Fibroblast of gingiva (primary cell): ENCODE results near the gene MRPL33.
A peak's percentile ranks its signal among the peaks of the same experiment; 100 is the strongest.
"Not testable (repeated sequence)": the region's sequence is repeated elsewhere in the genome, so short reads cannot be mapped to it uniquely, and the experiment has no call there.

ENCODE experiments used
- DNase-seq: peaks from one replicate; pipeline ENCODE4 v3.0.0-alpha.2; 2011; ENCODE audit warnings: low read depth

The MRPL33 gene

DNA sequence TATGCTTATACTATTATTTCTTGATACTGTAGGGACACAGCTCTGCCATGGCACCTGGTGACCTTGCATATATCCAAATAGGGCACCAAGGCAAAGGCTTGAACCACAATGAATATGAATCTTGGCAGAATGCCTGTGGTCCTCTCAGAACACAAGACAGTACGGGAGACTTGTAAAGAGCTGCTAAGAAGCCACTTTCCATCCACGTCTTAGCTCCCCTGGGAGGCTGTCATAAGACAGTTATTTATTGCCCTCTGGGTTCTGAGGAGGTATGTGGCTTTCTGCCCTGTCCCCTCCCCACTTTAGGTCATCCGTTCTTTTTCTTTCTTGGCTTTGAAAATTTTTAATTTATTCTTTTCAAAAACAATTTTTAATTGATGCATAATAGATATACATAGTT is 29.8 kb upstream of the MRPL33 start:
- no peak for DNase-seq

DNA sequence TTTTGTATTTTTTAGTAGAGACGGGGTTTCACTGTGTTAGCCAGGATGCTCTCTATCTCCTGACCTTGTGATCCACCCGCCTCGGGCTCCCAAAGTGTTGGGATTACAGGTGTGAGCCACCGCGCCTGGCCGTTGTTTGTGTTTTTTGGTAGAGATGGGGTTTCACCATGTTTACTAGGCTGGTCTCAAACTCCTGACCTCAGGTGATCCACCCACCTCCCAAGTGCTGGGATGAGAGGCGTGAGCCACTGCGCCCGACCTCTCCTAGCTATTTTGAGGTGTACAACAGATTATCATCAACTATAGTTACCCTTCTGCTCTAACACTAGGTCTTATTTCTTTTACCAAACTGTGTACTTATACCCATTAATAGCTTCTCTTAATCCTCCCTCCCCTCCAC is 28.9 kb upstream of the MRPL33 start:
- DNase-seq: no peak

DNA sequence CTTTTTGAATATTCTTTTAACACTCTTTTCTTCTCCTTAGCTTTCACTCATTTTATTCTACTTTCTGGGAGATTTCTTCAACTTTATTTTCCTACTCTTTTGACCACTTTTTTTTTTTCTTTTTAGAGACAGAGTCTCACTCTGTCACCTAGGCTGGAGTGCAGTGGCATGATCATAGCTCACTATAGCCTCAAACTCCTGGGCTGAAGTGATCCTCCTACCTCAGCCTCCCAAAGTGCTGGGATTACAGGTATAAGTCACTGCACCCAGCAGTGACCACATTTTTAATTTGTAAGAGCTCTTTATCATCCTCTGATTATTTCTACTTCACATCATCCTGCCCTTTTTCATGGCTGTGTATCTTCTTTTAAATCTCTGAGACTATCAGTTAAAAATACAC is 26.0 kb upstream of the MRPL33 start:
- DNase-seq: not testable (repeated sequence)

DNA sequence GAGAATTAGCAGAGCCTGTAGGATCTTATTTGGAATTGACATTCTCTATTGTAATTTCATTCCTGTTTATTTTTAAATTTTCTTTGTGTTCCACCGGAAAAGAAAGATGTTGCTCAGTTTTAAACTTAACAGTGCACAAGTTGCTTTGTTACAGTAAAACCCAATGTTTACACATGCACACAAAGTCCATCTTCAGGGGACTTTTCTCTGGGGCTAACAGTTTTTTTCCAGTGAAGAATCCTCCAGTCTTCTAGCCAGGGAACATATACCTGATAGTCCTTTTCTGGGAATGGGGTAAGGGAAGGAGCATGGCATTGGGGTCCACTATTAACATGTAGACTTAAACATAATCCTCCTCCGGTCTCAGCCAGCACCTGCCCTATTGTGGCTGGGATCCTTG is 25.2 kb upstream of the MRPL33 start:
- no peak for DNase-seq

DNA sequence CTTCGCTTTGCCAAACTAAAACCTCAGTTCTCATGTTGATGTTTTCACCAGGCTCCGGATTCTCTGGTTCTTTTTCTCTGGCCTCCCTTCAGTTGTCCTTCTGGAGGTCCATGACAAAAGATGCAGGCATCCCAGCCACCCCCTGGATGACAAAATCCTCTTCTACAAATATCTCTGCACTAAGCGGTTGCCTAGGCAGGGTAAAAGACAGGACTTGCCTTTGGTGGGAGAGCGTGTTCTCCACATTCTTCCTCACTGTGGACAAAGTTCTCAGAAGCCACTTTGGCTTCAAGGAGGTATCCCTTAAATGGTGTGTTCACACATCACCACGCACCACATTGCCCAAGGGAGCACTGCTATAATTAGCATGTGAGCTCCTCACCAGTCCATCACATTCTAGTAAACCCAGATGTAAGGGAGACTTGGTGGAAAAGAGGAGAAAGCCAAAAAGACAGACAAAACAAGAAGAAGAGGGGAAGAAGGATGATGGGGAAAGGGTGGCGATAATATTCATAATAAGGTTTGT is 23.6 kb upstream of the MRPL33 start:
- no peak for DNase-seq

DNA sequence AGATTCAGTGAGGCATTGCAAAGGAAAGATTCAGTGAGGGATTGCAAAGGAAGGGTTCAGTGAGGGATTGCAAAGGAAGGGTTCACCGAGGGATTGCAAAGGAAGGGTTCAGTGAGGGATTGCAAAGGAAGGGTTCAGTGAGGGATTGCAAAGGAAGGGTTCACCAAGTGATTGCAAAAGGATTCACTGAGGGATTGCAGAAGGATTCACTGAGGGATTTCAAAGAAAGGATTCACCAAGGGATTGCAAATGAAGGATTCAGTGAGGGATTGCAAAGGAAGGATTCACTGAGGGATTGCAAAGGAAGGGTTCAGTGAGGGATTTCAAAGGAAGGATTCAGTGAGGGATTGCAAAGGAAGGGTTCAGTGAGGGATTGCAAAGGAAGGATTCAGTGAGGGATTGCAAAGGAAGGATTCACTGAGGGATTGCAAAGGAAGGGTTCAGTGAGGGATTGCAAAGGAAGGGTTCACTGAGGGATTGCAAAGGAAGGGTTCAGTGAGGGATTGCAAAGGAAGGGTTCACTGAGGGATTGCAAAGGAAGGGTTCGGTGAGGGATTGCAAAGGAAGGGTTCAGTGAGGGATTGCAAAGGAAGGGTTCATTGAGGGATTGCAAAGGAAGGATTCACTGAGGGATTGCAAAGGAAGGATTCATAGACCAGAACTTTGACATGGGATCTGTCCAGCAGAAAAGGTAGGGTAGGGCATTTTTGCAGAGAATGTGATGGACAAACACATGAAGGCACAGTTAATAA is 22.5 kb upstream of the MRPL33 start:
- not testable (repeated sequence) for DNase-seq

DNA sequence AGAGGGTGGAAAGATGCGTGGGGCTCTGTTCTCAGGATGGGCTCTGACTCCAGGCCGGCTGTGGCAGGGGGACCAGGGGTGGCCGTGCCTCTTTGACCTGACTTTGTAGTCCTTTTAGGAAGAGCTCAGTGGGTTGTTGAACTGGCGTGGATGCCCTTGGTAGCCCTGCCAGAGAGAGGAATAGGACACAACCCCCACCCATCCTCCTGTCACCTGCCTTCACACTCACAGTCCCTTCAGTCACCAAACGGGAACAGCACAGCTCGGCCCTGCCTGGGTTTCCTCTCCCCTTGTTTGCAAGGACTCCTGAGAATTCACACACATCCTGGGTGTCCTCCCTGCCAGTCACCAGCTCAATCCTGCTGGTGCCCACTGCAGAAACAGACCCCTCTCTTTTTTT is 20.1 kb upstream of the MRPL33 start:
- DNase-seq: no peak

DNA sequence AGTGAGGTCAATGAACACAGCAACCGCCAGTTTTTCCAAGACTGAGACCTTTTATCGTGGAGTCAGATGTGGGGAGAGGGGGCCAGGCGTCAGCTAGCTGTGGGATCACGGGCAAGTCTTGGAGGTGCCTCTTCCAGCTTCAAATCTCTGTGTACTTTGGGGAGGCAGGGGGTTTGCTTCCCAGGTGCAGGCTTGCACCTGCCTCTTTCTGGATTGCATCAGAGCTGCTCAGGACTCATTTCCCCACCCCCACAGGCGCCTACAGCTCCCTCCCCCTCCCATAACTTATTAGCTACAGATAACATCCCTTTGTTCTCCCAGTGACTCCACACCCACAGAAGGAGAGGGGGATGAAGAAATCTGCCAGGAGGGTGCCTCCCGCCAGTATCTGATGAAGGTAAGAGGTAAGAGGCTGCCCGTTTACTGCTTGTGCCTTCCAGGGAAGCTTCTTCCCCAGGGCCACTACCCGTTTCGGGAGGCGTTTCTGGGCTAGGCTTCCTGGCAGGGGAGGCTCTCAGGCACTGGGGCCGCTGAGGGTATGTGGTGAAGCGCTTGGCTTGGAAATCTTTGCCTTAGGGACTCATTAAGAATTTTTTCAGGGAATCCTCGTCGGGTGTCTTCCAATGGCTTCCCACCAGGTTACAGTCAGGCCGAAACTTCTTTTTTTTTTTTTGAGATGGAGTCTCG is 18.8 kb upstream of the MRPL33 start:
- DNase-seq: no peak

DNA sequence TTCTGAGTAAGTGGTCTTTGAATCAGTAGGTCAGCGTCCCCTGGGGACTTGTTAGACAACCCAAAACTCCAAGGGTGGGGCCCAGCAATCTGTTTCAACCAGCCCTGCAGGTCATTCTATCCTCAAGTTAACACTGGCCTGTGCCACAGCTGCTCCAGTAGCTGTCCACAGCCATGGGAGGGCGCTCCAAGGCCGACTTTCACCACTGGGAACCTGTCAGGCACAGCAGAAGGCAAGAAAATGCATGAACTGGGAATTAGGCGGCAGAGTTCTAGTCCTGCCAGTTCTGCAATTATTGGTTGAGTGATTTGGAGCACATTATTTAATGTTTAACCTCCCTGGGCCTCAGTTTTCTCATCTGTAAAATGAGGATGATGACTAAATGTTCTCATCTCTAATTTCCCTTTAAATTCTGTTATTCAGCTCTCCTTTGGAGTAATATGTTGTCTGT is 17.4 kb upstream of the MRPL33 start:
- DNase-seq: peak; percentile 66

DNA sequence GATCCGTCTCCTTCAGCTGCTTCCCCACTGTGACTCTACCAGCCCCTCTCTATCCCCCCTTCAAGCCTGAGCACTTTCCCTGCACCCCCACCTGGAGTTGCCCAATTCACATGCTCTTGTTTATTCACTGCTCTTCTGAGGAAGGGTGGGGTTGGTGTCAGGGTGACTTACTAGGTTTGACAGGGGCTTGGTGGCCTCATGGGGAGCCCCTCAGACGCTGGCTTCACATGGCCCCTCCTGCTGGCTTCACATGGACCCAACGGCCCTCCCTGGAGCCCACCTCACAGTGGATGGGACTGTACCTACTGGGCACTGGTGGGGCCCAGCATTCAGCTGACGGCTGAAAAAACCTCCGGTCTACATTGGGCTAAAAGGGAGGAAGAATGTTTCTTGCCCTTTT is 16.7 kb upstream of the MRPL33 start:
- DNase-seq: no peak

DNA sequence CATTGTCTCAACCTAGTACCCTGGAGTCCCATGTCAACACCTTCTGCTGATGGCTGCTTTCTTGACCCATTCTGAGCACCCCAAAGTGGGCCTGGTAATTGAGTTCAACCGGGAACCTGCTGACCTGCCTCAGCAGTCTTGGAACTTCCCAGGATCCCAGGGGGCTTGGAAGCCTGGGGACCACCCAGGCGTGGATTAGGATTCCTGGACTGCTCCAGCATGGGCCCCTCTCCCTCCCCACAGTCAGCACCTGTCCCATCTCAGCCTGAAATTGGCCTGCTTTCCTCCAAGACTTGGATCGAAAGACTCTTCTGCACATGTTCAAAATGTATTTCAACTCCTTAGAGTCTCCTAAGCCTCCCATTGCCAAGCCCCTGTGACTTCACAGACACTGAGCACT is 15.4 kb upstream of the MRPL33 start:
- DNase-seq: no peak

DNA sequence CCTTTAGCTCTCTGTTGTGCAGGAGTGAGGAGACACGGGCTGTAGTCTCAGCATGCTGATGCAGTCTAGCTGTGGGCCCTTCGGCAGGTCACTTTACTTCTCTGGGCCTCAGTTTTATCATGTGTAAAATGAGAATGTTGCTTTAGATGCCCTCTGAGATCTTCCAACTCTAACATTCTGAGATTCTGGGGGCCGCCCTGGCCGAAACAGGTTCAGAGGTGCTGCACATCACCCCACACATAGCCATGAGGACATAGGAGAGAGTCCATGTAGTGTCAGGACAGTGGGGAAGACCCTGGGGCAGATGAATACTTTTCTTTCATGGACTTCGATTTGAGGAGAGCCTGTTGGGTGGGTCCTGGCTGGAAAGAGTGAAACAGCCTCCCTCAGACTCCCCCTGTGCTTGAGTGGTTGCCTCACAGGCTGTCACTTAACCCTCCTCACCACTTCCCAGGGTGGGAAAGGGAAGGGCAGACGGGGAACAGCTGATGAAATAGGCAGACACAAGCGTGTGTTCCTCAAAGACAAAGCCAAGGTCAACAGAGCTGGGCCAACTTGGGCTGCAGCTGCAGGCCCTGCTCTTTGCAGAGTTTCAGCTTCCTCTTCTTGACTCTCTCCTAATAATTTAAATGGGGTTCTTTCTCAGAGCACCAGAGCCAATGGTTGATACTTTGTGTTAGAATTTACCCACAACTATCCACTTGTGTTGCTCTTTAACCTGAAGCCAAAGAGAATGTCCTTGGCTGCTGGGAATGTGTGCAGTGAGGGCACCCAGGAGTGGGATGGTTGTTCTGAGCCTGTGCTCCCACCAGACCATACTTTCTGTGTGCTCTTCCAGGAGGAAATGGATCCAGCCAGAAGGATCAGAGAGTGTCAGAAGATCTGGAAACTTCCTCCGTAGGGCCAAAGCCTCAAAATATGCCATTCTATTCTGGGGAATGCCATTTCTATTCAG is 14.7 kb upstream of the MRPL33 start:
- peak; percentile 34 for DNase-seq

DNA sequence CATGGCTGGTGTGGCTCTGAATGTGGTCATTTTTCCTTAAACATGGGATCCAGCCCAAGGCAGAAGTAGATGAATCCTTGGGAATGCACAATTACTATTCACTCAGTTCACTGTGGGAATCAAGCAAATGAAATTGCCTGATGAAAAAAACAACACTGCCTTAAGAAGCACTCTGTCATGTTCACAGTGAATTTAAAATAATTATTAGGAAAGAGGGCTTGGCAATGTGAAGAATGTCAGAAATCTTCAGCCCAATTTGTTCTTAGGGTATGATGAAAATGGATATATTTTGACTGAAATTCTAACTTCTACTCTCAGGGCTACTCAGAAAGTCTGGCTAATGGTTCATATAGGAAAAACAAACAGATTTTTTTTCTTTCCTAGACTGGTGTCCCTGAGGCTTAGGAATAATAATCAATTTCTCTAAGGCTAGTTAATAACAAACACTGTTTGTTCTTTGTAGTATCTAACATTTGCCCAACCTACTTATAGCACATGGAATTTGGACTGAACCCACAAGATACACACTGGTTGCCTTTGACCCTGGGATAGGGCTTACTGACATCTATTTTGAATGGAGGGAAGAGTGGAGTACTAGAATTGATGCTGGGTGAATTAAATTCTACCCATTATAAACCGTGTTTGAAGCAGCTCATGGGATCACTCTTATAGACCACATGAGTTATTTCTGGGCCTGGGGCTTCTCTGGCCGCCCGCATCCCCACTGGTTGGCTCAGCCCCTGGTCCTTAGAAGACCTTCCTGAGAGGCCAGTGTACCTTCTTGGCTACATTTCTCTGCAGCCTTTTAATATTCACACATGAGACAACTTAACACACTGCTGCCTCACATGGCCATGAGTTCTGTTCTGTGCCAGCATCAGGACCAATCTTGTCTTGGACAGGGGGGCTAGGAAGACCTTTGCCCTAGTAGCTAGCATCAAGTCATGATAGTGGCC is 8.3 kb upstream of the MRPL33 start:
- peak; percentile 67 for DNase-seq

DNA sequence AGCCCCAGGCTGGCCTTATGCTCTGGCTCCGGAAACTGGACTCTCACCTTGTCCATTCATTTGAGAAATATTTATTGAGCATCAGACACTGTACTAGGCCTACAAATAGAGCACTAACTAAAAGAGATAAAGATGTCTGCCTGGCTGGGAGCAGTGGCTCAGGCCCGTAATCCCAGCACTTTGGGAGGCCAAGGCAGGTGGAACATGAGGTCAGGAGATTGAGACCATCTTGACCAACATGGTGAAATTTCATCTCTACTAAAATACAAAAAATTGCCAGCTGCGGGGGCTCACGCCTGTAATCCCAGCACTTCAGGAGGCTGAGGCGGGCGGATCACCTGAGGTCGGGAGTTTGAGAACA is 7.6 kb upstream of the MRPL33 start:
- DNase-seq: no peak

DNA sequence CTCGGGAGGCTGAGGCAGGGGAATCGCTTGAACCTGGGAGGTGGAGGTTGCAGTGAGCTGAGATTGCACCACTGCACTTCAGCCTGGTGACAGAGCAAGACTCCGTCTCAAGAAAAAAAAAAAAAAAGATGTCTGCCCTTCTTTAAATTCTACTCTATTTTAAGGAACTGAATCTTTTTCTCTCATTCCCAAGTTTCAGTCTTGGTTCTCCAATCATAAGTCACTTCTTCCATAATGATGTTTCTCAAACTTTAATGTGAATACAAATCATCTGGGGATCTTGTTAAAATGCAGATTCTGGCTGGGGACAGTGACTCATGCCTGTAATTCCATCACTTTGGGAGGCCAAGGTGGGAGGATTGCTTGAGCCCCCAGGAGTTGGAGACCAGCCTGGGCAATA is 7.0 kb upstream of the MRPL33 start:
- DNase-seq: not testable (repeated sequence)

DNA sequence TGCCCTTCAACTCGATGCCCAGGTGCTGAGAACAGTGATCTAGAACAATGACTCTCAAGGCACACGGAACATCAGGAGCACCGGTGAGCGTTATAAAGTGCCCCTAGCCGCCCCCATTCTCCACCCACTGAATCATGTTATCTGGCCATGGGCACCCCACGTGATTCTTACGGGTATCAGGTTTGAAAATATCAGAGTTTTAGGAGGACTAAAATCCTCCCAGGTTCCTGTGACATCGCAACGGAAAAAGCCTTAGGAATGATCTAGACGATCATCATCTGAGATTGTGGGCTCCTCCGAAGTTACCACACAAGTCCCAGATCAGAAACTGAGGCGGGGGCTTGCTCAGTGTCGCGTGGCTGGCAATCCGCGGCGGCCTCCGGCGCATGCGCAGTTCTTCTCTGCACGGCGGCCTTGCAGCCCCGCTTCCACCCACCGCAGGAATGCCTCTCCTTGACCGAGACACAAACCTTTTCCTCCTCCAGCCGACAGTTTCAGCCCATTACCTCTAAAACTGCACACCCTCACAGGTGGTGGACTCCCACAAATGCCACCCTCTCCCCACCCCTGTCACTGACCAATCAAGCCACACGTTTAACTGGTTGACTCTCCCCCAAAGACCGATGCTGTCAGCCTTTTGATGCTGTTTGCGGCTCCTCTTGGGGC is 5.8 kb upstream of the MRPL33 start:
- no peak for DNase-seq

DNA sequence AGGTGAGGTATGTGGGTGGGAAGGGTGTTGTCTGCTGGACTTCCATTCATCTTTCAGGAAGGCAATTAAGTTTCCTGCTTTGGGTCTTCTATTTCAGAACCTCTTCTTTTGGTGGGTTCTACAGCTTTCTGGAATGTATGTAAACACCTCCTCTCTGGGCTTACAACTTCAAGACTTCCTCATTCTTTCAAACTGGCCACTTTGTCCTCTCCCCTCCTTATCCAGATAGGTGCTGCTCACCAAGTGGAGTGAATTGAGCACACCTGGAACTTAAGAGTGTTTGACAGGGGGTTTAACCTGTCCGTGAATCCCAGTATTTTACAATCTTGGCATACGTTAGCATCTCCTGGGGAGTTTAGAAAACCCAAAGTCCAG is 5.2 kb upstream of the MRPL33 start:
- no peak for DNase-seq

DNA sequence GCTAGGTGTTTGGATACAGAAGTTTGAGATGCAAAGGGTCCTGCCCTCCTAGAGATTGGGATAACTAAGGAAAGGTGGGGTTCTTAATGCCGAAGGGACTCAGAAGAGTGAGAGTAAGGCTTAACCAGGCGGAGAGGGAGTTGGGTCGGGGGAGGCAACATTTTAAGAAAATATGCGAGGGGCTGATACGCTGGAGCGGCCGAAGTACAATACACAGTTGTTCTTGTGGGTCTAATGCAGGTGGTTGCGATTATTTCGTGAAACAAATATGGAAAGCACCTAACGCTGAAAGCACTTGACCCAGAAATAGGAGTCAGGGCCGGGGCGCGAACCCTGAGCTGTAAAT is 344 bp upstream of the MRPL33 start:
- DNase-seq: no peak

DNA sequence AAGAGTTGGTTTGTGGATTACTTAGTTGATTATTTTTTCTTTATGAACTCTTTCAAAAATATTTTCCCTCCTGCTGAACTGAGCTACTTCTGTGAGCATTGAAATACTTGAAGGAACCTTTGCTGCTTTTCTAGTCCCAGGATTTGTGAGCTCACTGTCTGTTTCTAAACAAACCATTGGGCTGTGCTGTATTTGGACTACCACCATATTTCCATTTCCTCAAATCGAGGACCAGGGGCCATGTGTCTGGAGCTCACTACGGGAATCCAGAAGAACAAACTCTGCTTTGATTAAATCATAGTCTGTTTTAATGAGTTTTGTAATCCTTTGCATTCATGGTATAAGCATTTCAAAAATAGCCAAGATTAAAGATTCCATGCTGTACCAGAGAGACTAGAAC is 1.3 kb downstream of the MRPL33 start:
- DNase-seq: no peak

DNA sequence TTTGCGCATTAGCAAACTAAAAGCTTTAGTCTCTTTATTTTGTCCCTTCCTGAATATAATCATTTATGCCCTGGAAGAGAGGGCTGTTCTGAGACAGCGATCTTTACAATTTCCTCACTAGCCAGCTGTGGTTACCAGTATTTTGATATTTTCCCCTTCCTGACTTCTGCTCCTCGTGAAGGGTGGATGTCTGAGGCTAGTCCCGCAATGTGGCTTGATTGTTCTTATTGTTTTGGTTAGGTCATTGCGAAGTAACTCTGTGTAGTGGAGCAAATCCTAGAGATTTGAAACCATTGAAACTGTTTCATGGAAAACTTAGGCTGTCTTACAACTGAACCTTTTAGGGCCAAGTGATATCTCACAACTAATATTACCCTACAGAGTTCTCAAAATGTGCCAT is 2.4 kb downstream of the MRPL33 start:
- no peak for DNase-seq

DNA sequence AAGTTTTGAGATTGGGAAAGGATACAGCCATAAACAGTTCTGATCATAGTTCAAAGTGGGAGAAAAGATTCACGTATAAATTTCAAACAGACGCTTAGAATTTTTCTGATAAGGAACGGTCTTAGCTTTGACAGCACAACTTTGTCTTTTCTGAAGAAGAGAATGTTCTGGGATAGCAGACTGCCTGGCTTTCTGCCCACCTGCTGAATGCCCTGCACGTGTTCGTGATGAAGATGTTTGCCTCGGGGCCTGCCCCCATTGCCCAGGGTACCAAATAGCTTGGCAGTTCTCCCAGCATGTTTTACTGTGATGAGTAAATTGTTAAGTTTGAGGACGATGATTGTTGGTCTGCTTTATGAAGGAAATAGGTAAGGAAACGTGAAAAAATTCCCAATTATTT is 4.6 kb downstream of the MRPL33 start:
- DNase-seq: peak; percentile 73
